AG09319 (cell line): ENCODE results near the gene CLTA.

Source experiments
- DNase-seq: peaks from one replicate; pipeline ENCODE4 v3.0.0-alpha.2; 2010; ENCODE audit warnings: low read depth; ENCODE audit errors: extremely low read depth
- CTCF ChIP-seq: IDR thresholded peaks from 2 replicates; pipeline ENCODE4 v1.5.1; 2011; ENCODE audit warnings: low read depth, mild to moderate bottlenecking, inconsistent platforms, low read length, moderate library complexity

CLTA gene

DNA sequence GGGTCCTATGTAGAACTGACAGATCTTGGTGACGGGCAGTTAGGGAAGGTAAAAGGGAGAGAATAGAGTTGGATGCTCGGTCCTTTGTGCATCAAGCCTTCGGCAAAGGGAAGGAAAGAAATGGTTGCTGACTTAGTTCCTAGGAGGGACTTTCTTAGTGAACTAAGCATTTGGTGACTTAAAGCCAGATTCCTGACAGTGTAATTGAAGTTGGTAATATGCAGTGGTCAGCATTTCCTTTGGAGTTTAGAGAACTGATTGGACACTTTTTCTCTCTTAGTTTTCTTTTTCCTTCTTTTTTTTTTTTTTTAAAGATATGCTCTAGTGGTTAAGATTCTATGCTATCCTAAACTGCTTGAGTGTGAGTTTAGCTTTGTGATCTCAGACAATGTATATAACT lies 2.3 kb downstream of the CLTA start:
- DNase-seq: no peak
- no peak for TF ChIP-seq CTCF

GRCh38 chr9:36194326-36195000 lies 3.7 kb downstream of the CLTA start:
- no peak for TF ChIP-seq CTCF
- DNase-seq: no peak

DNA sequence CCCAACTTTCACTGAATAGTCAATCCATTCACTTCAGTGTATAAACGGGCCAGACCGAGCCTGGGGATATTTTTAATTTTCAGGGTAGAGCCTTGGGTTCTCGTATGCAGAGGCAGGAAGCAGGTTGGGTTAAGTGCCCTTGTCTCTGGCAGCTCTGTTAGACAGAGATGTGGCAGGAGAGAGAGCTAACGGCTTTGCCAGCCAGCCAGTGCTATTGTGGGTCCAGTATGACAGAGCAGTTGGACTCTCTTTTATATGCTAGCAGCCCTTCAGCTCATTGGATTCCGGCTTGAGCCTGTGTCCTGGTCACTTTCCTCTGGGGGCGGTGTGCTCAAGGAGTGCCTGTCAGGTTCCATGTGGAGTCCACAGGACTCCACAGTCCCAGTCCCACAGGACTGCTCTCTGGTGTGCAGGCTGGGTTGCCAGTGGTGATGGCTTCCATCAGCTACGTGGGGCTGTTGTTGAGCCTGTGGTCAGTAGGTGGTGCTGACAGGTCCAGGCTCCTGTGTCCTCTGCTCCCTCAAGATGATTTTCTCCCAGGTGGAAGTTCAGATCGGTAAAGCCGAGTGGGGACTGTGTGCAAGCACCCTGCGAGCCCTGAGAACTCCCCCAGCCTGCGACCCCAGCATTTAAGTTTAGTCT lies 14.3 kb downstream of the CLTA start:
- no peak; the same call in 1 of the 2 replicates for TF ChIP-seq CTCF
- DNase-seq: no peak

DNA sequence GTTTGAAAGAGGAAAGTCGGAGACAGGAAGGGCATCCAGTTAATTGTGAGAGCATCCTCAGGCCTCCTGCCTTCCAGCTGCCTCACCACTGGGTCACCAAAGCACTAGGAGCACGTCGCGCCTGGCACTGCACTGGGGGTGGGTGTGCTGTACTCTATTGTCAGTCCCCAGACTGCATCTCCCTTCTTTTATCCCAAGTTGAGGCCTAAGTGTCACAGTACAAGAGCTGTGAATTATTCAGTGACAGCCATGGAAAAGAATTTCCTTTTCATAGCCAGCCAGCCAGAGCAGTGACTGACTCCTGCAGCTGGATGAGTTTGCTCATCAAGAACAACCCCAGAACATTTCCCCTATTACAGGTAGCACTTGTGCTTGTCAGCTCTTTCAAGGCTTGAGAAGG lies 16.3 kb downstream of the CLTA start:
- DNase-seq: no peak
- TF ChIP-seq CTCF: no peak

GRCh38 chr9:36207546-36208012 lies 16.9 kb downstream of the CLTA start:
- TF ChIP-seq CTCF: no peak
- no peak for DNase-seq

DNA sequence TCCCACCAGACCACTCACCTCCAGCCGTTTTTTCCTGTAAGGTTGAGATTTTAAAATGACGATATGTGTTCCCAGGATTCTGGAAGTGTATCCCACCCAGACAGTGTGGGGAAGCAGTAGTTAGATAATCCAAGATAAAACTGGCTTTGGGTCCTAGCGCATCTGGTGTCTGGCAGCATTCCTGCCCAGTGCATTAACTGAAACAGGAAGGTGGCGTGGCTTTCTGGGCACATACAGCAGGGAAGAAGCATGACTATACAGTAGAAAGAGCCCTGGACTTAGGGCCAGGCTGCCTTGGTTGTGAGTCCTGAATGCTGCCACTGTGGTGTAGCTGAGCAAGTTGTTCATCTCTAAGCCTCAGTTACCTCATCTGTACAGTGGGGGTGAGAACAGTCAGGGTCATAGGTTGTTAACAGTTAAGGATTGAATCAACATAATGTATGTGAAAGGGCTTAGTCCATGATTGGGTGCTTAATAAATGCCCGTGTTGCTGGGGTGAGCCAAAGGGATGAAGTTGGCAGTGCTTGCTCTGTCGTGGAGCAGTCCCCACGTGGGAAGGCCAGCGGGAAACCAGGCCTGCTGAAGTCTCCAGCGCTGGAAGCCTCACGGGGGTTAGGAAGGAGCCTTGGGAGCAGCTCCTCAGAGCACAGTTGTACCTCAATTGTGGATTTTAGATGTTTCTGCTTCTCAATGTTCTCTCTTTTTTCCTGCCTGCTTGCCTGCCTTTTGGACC lies 18.0 kb downstream of the CLTA start:
- TF ChIP-seq CTCF: no peak
- no peak for DNase-seq

GRCh38 chr9:36210722-36211121 lies 20.0 kb downstream of the CLTA start:
- TF ChIP-seq CTCF: no peak

More at GRCh38 chr9:36210722-36211121, 20.0 kb downstream of the CLTA start:
- DNase-seq: no peak
